GM19025 (cell line): ENCODE results near the gene UNC13C.

Experiments
- ATAC-seq: cut with Tn5 transposase; IDR thresholded peaks from one replicate; pipeline ENCODE4 v1.9.1; 2021; ENCODE audit warnings: mild to moderate bottlenecking, low read depth, moderate library complexity; ENCODE audit not compliant: unreplicated experiment

The UNC13C gene

DNA sequence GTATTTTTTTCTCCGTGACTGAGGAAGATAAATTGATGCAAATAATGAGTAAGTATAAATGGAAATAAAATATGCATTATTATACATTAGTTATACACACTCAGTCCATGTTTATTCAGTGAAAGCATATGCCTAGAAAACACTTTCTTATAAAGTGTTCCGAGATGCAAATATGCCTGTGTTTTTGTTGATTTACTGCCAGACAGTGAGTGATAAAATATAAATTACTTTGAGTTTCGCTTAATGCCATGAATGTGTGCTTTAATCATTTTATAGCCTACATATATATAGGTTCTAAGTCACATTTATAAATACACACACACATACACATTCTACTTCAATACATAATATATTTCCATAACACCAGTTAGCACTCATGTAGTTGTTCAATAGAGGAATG is 569.2 kb downstream of the UNC13C start:
- ATAC-seq = no peak

DNA sequence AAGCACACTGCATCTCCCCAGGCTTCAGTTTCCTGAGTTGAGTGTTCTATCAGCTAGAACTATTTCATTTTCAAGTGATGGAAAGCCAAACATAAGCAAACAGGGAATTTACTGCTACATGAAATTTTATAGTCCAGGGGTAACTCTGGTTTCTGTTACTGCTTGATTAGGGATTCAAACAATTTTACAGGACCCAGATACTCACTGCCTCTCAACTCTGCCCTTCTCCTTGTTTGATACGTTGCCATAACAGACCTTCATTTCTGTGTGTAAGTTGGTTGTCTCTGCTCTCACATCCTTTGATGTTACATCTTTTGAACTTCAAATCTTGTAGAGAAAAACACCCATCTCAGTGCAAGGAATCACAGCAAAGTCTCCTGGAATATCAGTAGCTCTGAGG is 572.7 kb downstream of the UNC13C start:
- no peak for ATAC-seq

DNA sequence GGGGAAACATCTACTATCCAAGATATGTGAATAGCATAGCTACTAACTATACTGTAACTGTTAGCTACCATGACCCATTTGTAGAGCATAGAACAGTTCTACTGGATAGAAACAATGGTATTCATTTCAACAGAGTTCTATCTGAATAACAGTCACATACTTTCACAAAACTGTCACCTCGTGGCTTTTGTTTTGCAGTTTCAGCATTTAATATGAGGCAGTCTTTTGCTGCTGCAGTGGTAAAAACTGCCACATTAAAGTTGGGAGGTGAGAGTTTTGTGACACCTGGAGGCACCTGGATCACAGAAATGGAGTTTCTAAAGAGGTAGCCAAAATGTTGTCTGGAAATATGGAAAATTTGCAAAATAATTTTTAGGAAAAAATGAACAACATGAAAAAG is 578.0 kb downstream of the UNC13C start:
- no peak for ATAC-seq

DNA sequence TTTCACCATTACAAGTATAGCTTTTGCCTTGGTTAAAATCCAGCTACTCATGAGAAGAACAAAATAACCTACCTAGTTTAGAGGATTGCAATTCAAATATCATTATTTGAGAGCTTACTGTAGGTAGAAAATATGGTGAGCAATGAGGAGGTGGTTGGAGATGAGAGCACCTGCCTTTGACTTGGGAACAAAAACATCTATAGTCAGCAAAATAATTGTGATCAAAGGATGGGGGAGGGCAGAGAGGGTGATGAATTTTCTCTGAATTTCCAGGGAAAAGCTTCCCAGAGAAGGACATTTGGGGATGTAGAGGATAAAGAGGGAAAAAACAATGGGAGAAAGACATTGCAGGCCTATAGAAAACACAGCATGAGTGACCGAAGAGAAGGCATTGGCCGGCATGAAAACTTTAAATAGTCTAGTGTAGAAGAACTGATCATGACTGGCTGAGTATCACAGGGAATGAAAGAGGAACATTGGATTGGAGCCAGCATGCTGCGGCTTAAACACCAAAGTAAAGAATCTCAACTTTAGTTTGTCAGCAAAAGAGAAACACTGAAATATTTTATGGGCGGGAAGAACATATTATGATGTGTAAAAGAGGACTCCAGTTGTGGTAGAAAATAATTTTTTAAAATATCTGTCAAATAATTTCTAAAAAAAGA is 581.3 kb downstream of the UNC13C start:
- ATAC-seq = no peak

DNA sequence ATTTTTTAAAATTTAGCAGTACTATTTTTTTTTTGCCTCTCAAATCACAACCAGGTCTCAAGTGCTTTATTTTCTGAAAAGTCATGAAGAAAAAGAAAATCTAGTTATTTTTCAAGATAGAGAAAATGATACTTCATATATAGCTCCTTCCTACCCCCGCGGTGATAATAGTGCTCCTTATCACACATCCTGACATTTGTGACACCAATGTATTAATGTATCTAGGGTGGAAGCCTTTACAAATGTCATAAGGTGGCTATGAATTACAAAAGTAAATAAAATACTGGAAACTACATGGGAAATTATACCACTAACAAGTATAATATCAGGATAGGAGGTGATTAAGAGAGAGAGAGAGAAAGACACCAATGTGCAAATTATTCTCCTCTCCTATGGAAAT is 582.2 kb downstream of the UNC13C start:
- ATAC-seq = no peak

DNA sequence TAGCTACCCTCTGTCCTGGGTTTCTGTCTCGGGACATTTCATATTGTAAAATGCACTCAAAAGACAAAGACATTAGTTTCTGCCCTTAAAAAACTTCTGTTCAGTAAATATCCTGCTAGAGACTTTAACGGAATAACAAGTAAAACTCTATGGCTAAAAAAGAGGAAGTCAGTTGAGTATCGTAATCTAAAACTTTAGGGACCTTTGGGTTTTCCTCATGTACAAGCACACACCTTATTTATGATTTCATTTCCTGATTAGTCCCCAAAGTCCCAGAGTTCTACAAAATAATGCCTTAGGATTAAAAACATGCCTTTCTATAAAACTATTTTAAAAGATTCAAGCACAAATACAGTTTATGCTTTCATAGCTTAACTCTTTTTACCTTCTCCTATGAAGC is 585.9 kb downstream of the UNC13C start:
- no peak for ATAC-seq

DNA sequence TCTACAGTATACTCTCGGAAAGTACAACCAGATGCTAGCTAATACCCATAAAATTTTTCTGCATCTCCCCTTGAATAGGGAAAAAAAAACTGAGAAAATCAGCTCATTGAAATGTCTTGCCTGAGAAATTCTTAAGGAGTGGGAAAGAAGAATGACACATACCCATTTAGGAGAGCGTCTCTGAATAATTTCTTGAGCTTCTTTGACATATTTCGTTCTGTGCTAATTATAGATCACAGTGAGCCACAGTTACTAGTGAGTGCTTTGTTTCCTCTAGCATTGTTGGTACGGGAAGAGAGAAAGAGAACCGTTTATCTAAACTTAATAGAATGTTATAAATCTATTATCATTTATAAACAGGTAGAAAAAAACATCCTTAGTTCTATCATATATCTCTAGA is 588.4 kb downstream of the UNC13C start:
- ATAC-seq = no peak

DNA sequence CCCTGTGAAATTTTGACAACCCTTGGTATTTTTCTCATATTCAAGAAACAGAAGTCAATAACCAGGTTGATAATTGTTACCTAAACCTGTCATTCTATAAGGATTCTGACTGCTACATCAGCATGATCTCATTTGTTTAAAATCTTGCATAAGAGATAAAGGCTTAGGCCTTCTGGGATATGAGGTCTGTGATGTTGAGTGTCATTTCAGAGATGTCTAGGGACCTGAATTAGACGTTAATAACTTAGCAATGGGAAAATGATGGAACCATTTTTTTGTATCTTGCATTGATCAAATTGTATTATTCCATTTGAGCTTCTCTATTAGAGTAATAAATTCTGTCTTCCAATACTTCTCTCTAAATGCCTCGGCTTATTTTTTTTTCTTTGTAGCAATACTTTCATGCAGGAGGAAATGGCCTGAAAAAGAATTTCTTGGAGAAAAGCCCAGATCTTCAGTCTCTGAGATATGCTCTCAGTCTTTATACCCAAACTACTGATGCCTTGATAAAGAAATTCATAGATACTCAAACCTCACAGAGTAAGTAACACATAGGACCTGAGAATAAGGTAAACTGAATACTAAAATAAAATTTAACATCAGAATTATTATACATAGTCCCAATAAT is 589.3 kb downstream of the UNC13C start:
- no peak for ATAC-seq

DNA sequence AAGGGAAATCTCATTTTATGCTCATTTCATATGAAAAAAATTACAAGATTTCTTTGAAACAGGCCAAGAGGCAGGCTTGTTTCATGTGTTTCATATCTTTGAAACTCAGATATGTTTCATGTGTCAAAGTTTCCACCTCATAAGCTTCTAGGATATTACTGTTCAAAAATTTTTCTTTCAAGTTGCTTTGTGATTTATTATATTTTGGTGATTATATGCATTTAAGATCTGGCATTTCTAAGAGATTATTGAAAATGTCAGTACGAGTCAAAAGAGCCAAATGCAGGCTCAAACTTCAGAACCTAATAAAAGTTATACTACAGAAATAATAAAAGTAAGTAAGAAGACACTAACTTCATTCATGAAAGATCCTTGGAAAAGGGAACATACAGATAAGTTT is 590.1 kb downstream of the UNC13C start:
- ATAC-seq = no peak

DNA sequence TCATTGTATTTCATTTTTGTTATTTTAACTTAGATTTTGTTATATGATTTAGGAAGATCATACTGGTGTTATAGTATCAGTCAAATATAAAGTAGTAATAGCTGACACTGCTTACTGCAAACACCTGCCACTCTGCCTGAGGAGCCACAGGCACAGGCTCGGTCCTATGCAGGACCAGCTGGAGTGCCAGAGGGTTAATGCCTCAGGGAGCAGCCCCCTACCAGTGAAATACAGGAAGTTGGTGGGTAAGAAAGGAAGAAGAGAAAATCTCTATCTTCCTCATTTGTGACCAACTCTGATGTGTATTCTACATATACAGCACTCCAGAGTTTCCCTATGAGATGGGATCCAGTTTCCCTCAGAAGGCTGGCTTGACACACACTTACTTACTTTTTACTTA is 593.3 kb downstream of the UNC13C start:
- no peak for ATAC-seq

DNA sequence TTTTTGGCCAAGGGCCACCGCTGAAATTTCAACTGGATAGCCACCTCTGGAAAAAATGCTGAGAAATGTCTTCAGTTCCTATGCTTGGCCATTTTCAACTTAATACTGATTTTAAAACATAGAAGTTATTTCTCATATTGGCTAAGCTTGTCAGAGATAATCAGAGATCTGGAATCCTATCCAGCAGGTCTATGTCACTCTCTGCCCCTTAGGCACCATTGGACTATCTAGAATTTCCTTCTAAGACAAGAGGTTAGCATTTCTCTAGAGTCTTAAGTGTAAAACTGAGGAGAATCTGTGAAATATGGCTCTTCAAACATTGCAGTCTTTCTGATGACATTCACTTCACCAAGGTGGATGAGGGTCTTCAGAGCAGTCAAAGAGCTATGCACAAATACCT is 597.3 kb downstream of the UNC13C start:
- ATAC-seq = no peak

DNA sequence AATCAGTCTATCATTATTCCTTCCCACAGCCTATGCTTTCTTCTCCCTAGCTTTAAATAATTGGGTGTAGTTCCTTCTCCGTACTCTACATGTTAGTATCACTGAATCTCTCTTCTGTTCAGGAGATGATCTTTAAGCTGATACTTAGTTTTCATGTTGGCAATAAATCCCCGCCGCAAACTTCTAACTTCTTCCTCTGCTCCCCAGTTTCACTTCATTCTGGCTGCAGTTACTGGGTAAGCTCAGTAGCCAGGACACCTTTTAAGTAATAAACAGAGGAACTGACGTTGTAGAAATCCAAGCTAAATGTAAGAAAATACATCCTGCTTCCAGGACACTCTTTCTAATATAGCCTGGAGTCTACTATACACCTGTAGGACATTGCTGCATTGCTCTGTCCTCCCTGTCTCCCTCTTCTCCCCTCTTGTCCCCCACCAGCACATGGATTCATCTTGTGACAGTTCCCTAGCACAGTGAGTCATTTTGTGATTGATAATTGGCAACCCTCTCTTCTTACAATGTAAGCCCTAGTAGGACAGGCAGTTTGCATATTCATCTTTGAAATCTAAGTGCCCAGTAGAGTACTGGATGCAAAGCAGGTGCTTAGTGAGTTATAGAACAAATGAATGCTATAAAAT is 598.2 kb downstream of the UNC13C start:
- no peak for ATAC-seq

DNA sequence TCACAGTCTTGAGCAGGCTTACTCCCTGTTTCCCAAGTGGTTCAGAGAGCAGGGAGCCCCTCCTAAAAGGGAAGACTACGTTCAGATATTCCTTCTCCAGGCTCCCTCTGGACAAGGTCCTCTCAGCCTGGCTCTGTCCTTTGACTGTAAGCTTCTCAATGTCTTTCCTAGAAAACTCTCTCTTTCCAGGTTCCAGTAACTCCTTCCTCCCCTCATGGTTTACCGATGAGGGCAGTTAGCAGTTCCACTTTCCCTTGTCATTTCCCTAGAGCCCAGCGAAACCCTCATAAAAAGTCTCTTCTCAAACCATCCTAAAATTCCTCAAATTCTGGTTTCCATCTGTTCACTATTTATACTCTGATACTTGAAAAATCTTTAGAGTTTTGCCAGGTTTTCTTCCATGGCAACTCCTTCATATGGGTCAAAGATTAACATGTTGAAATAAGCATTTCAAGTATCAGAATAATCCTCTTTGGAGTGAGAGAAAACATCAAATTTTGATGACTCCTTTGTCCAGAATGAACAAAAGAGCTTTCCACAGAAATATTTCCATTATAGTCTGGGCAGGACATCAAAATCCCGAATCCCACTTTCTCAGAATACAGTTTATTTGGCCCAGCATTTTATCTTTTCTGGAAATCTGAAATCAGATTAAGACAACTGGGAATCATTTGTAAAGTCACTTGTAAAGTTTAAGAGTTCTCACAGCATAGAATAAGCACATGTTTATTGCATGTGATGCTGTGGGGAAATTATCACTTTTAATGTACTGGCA is 599.4 kb downstream of the UNC13C start:
- no peak for ATAC-seq

DNA sequence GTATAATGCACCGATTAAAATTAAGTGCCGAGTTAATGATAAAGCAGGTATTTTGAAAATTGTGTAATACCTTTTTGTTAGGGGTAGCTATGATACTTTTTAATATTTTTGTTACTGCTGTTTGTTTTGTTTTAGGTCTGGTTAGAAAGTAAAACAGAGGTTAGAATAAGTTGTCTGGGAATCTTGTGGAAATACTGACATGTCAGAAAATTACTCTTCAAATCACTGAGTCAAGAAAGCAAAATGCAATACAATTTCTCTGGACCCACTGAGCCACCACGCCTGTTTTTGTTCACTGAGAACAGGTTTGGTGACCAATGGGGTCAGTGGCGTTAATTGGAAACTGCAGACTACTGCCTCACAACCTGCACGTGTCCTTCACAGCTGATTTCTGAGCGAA is 601.6 kb downstream of the UNC13C start:
- ATAC-seq = no peak

DNA sequence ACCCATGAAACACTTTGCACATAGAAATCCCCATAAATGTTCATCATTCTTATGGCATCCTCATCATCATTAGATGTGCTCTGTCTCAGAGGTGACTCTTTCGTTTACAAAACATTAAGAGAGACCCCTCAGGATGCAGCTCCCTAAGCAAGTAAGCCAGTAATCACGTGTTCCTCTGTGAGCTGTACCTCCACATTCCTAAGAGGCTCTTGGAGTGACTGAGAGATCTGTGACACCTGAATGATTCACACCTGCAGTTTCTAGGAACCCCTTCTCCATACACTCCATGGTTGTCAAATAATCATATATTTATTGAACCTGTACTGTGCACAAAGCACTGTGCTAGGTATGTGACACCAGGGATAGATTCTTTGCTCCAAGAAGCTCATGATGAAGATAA is 602.4 kb downstream of the UNC13C start:
- no peak for ATAC-seq

DNA sequence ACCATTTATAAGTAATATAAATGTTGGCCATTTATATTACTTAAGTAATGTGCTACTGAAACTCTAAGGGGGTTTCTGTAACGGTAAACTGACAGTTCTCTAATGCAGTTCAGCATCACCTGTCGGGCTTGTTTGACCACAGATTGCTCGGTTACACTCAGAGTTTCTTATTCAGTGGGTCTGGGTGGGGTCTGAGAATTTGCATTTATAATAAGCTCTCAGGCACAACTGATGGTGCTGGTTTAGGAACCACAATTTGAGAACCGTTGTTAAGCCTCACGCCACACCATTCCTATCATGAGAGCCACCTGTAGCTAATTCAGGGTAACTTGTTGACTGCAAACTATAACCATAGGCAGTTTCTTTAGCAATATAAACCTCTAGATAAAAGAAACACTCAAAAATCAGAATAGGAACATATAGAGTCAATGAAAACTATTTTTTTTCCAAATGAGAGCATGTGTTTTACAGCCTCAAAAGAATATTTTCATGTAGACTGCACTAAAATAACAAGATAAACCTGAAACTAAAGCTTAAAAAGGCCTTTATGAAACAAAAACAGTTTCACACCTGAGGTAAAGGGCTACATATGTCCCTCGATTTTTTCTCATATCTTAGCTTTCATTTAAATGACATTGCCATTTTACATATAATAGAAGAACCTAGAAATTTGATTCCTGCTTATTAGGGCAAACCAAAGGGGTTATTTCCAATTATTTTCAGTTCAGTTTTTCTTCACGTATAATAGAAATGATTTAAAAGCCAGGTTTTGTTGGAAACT is 604.8 kb downstream of the UNC13C start:
- ATAC-seq = peak; percentile 75

DNA sequence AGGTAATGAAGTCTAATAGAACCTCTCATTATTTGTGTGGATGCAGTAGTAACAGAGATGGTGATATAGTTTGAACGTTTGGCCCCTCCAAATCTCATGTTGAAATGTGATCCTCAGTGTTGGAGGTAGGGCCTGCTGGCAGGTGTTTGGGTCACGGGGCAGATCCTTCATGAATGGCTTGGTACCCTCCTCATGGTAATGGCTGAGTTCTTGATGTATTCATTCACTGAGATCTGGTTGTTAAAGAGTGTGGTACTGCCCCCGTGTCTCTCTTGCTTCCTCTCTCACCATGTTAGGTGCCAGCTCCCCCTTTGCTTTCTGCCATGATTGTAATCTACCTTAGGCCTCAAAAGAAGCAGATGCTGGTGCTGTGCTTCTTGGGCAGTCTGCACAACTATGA is 606.8 kb downstream of the UNC13C start:
- no peak for ATAC-seq

DNA sequence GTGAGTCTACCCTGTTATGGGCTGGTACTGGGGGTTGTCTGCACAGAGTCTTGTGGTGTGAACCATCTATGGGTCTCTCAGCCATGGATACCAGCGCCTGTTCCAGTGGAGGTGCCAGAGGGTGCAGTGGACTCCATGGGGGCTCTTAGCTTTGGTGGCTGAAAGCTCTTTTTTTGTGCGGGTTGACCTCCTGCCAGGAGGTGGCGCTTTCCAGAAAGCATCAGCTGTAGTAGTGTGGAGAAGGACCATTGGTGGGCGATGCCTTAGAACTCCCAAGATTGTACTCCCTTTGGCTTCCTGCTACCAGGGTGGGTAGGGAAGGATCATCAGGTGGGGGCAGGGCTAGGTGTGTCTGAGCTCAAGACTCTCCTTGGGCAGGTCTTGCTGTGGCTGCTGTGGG is 615.9 kb downstream of the UNC13C start:
- ATAC-seq = no peak

DNA sequence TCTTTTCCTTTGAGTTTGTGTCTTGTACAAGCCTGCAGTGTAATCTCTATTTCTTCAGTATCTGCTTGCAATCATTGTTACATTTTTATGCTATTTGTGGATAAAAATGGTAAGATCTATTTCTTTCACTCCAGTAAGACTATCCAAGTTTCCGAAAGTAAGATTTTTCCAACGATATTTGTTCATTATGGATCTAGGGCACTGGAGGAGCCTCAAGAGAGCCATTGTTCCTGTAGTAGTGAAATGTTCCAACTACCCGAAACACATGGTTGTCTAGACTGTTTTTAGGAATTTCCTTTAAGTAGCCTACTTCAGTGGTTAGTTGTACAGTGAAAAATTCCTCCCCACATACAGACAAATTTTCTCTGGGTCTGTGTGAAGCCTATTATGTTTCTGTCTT is 621.1 kb downstream of the UNC13C start:
- ATAC-seq = no peak

DNA sequence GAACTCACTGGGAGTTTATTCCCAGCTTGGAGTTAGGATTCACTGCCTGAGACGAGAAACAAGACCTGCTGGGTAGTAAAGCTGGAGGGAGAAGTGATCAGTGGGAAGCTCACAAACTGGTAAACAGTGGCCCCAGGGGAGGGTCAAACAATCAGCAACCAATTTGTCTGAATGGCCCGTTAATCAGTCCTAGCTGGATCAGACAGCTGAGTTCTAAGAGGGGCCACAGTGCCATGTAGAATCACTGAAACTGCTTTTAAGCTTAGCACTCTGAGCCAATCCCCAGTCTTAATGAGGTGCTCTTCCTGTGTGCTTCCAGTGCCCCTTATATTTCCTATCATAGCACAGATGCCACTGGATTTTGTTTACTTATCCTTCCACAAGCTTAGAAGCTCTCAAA is 626.8 kb downstream of the UNC13C start:
- ATAC-seq = no peak

DNA sequence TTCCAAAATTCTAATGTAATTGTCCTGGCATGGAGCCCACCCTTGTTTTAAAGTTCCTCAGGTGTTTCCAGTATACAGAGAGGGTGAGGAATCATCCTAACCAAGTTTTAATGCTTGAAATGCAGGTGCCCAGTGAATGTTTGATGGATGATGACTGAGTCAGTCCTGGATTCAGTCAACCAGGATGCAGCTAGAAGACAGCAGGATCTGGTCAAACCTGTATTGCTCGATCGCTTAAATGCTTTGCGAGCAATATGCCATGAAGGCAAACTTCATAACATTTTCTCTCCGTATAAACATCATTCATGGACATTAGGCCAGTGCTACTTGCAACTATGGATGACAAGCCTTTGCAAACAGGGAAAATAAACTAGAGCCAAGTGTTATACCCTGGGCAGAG is 627.3 kb downstream of the UNC13C start:
- no peak for ATAC-seq
